ENCODE results near the gene RFK.

DNA sequence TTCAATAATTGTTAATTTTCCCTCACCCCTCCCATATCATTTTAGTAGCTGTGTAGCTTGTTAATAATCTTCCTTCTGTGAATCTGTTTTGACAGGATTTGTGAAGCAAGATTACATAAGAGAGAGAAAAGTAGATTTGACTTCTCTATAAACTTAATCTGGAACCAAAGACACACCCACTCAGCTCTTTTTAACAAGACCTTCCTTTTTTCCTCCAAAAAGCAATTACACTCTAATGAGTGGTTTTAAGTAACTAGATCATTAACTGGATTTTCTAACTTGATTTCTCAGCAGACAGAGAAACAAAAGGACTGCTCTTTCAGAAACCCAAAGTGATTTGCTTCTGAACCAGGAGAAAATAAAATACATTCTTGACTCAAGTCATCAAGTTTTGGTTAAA, 21.9 kb downstream of the RFK start:
- TF ChIP-seq SIN3A (IDR thresholded peaks at IDR 0.05; ENCODE audit: borderline replicate concordance, insufficient read depth, low read depth, low read length) (no peak), REST (IDR thresholded peaks at IDR 0.05; ENCODE audit: insufficient read depth in 1 of 2, low read depth in 2 of 2, low read length in 1 of 2) (no peak), POLR2AphosphoS5 (IDR thresholded peaks at IDR 0.05; ENCODE audit: low read depth, low read length) (no peak)
- TF ChIP-seq, protein P1, sequence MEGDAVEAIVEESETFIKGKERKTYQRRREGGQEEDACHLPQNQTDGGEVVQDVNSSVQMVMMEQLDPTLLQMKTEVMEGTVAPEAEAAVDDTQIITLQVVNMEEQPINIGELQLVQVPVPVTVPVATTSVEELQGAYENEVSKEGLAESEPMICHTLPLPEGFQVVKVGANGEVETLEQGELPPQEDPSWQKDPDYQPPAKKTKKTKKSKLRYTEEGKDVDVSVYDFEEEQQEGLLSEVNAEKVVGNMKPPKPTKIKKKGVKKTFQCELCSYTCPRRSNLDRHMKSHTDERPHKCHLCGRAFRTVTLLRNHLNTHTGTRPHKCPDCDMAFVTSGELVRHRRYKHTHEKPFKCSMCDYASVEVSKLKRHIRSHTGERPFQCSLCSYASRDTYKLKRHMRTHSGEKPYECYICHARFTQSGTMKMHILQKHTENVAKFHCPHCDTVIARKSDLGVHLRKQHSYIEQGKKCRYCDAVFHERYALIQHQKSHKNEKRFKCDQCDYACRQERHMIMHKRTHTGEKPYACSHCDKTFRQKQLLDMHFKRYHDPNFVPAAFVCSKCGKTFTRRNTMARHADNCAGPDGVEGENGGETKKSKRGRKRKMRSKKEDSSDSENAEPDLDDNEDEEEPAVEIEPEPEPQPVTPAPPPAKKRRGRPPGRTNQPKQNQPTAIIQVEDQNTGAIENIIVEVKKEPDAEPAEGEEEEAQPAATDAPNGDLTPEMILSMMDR (IDR thresholded peaks at IDR 0.05): no peak
